Transverse colon (tissue), 4 donors: ENCODE measurements around the gene ITGB6. TPM values are rescaled to one million over a fixed set of nuclear protein-coding genes. Genes with fewer than 3 reads are reported as not detected.

Source experiments
- DNase-seq: peaks from one replicate; pipeline ENCODE4 v3.0.0-alpha.2; 2019
- H3K27ac ChIP-seq, 4 donors: fragments of 200-600 bp; sonication (generic); 2 replicates each; pipeline ENCODE4 v1.5.1; 2016 to 2018; ENCODE audit warnings: inconsistent platforms in 4 of 4
- H3K27me3 ChIP-seq: fragments of 200-600 bp; sonication (generic); 2 replicates; pipeline ENCODE4 v1.5.1; 2017; ENCODE audit warnings: inconsistent platforms
- H3K36me3 ChIP-seq, 4 donors: fragments of 200-600 bp; sonication (generic); 2 replicates each; pipeline ENCODE4 v1.5.1; 2017 to 2019; ENCODE audit warnings: inconsistent platforms in 4 of 4
- H3K4me1 ChIP-seq, 4 donors: fragments of 200-600 bp; sonication (generic); 2 replicates each; pipeline ENCODE4 v1.5.1; 2017 to 2020; ENCODE audit warnings: inconsistent platforms in 4 of 4
- H3K4me3 ChIP-seq, 4 donors: fragments of 200-600 bp; sonication (generic); 1 replicate in 1 of 4; 2 replicates in 3 of 4; pipeline versions ENCODE4 v1.5.1 to v1.6.1; 2017 to 2019; ENCODE audit warnings: inconsistent platforms in 4 of 4
- H3K9me3 ChIP-seq, 2 donors: fragments of 200-600 bp; sonication (generic); 2 replicates each; pipeline ENCODE4 v1.5.1; 2017 to 2019; ENCODE audit warnings: inconsistent platforms in 2 of 2
- CTCF ChIP-seq, 5 experiments: fragments of 200-600 bp in 3 of 5; fragments of 450-650 bp in 2 of 5; sonication (generic) in 3 of 5; IDR thresholded peaks; 1 replicate in 2 of 5; 2 replicates in 3 of 5; pipeline ENCODE4 v1.5.1; 2016 to 2017; ENCODE audit warnings: antibody characterized with exemption in 5 of 5, inconsistent platforms in 3 of 5, mild to moderate bottlenecking in 2 of 5, moderate library complexity in 1 of 5
- EP300 ChIP-seq: sonication (generic); formaldehyde crosslinking; IDR thresholded peaks from one replicate; pipeline ENCODE4 v1.6.1; 2017; ENCODE audit warnings: antibody characterized with exemption, low read depth
- POLR2A ChIP-seq: fragments of 450-650 bp; IDR thresholded peaks from one replicate; pipeline ENCODE4 v1.6.1; 2016; ENCODE audit warnings: antibody characterized with exemption, mild to moderate bottlenecking, moderate library complexity
- POLR2AphosphoS5 ChIP-seq, 3 donors: sonication (generic); formaldehyde crosslinking; IDR thresholded peaks; one replicate each; pipeline ENCODE4 v1.6.1; 2016; ENCODE audit warnings: antibody characterized with exemption in 3 of 3
- WGBS, 2 donors: methylation state at CpG; one replicate each; pipeline ENCODE4 v1.1.5; 2018; ENCODE audit warnings: low coverage in 1 of 2; 5-methylcytosine and 5-hydroxymethylcytosine counted together
- in situ Hi-C, 4 donors: fragments of 200-750 bp; cut with MboI; loops; one replicate each; pipeline versions ENCODE4 v1.15.0 to v1.15.1; 2017; ENCODE audit warnings: low sequenced_read_pairs in 3 of 4, low pct_ligation_motif_present in 1 of 4, low pct_unique_long_range_greater_than_20kb in 1 of 4
- intact Hi-C: fragments of 100-400 bp; cut with DNase I; formaldehyde crosslinking; loops from one replicate; pipeline ENCODE4 v1.15.1; 2023; ENCODE audit warnings: low total_unique reads
- total RNA-seq, 4 donors: library from RNA; depleted of rRNA; stranded (reverse); fragments of >200 nt; gene quantifications; one replicate each; pipeline ENCODE4 v1.1.0, GENCODE V29; 2016

ITGB6 gene
- total RNA-seq, 4 donors from 2014 or later, result 7.6 to 28.8 (median 20.2) TPM

- no peaks in the 10 kb centered on the region for H3K36me3 ChIP-seq
- no peaks in the 10 kb centered on the region for H3K27me3 ChIP-seq
- no peak overlapping the region for H3K4me3 ChIP-seq
- no peak for TF ChIP-seq CTCF (IDR thresholded peaks at IDR 0.05)
- no peak for TF ChIP-seq POLR2AphosphoS5 (IDR thresholded peaks at IDR 0.05)
- TF ChIP-seq POLR2A, result no peak
- TF ChIP-seq EP300, result no peak
- H3K4me1 ChIP-seq, result peaks cover 26 to 46% (median 39%) of the 10 kb centered on the region in 4 donors
- WGBS, 2 donors, result 61 to 69% methylated on average over 3 of the region's 3 CpGs
- peak overlapping the region; percentile 79 to 89 (median 86) for H3K27ac ChIP-seq
- no peaks in the 10 kb centered on the region for H3K9me3 ChIP-seq
- DNase-seq, result no peak
- intact Hi-C loops (no loop called here), in situ Hi-C loops (no loop called here)
Observed at GRCh38 chr2:160223560-160223959, 23.5 kb upstream of the ITGB6 start.

GRCh38 chr2:160222546-160223283, 22.6 kb upstream of the ITGB6 start:
- Histone ChIP-seq H3K4me3 (no peak overlapping the region), H3K36me3 (no peaks in the 10 kb centered on the region), H3K9me3 (no peaks in the 10 kb centered on the region), H3K27me3 (no peaks in the 10 kb centered on the region), H3K4me1 (peaks cover 26 to 40% (median 36%) of the 10 kb centered on the region in 4 donors), H3K27ac (peak overlapping the region; percentile 79 to 89 (median 86))
- in situ Hi-C loops (no loop called here), intact Hi-C loops (no loop called here)
- WGBS, 2 donors, result 68 to 84% methylated on average over 3 to 7 of the region's 7 CpGs
- no peak for DNase-seq
- no peak for TF ChIP-seq EP300
- no peak for TF ChIP-seq POLR2A
- no peak for TF ChIP-seq CTCF (IDR thresholded peaks at IDR 0.05)
- no peak for TF ChIP-seq POLR2AphosphoS5 (IDR thresholded peaks at IDR 0.05)

GRCh38 chr2:160221391-160222276, 21.6 kb upstream of the ITGB6 start:
- no peak for TF ChIP-seq CTCF (IDR thresholded peaks at IDR 0.05)
- TF ChIP-seq EP300, result no peak
- peak; percentile 55 for TF ChIP-seq POLR2A
- TF ChIP-seq POLR2AphosphoS5 (IDR thresholded peaks at IDR 0.05), result peak; percentile 16 to 84 (median 74)
- Histone ChIP-seq H3K36me3 (no peaks in the 10 kb centered on the region), H3K4me3 (no peak overlapping the region), H3K4me1 (peaks cover 26 to 40% (median 36%) of the 10 kb centered on the region in 4 donors), H3K27ac (peak overlapping the region; percentile 79 to 89 (median 86)), H3K27me3 (no peaks in the 10 kb centered on the region), H3K9me3 (no peaks in the 10 kb centered on the region)
- 45 to 49% methylated on average over 4 to 12 of the region's 12 CpGs for WGBS, 2 donors
- in situ Hi-C loops, result no loop called here
- intact Hi-C loops, result no loop called here
- peak; percentile 88 for DNase-seq

GRCh38 chr2:160220545-160221009, 20.5 kb upstream of the ITGB6 start:
- Histone ChIP-seq H3K4me1 (peaks cover 26 to 40% (median 36%) of the 10 kb centered on the region in 4 donors), H3K4me3 (no peak overlapping the region), H3K27ac (peak overlapping the region; percentile 79 to 89 (median 86)), H3K27me3 (no peaks in the 10 kb centered on the region), H3K9me3 (no peaks in the 10 kb centered on the region), H3K36me3 (no peaks in the 10 kb centered on the region)
- intact Hi-C loops, result no loop called here
- WGBS, 2 donors, result 29 to 62% methylated on average over 1 to 4 of the region's 4 CpGs
- no peak for TF ChIP-seq POLR2AphosphoS5 (IDR thresholded peaks at IDR 0.05)
- no peak for TF ChIP-seq POLR2A
- no peak for TF ChIP-seq EP300
- no peak for TF ChIP-seq CTCF (IDR thresholded peaks at IDR 0.05)
- in situ Hi-C loops, result no loop called here
- no peak for DNase-seq
